GM12878 (cell line): ENCODE measurements around the gene DDX27. TPM values are rescaled to one million over a fixed set of nuclear protein-coding genes. Genes with fewer than 3 reads are reported as not detected.

Experiments used
- ASH2L ChIP-seq: fragments of 300-600, 200-600 bp; sonication (generic); IDR thresholded peaks from 2 replicates; pipeline ENCODE4 v1.6.1; 2017; ENCODE audit warnings: low read depth, mild to moderate bottlenecking, borderline replicate concordance
- ATF3 ChIP-seq: IDR thresholded peaks from 2 replicates; pipeline ENCODE4 v1.6.1; 2011; ENCODE audit warnings: low read depth, mild to moderate bottlenecking, low read length, moderate library complexity, borderline replicate concordance; ENCODE audit errors: extremely low read depth
- BCLAF1 ChIP-seq: fragments of 450-650 bp; IDR thresholded peaks from 2 replicates; pipeline ENCODE4 v1.6.1; 2017; ENCODE audit warnings: antibody characterized with exemption, mild to moderate bottlenecking, moderate library complexity
- ELK1 ChIP-seq: IDR thresholded peaks from 2 replicates; pipeline ENCODE4 v1.6.1; 2012; ENCODE audit warnings: low read depth, low read length, improper control_type of control experiment
- IKZF2 ChIP-seq, 2 experiments: fragments of 450-650 bp; IDR thresholded peaks; 2 replicates each; pipeline ENCODE4 v1.6.1; 2017; ENCODE audit warnings: mild to moderate bottlenecking in 2 of 2, moderate library complexity in 2 of 2
- MAX ChIP-seq: IDR thresholded peaks from 2 replicates; pipeline ENCODE4 v1.6.1; 2012; ENCODE audit warnings: low read depth, low read length, improper control_type of control experiment
- MTA2 ChIP-seq: fragments of 450-650 bp; IDR thresholded peaks from 2 replicates; pipeline ENCODE4 v1.6.1; 2016; ENCODE audit warnings: low read depth, mild to moderate bottlenecking, moderate library complexity
- MYC ChIP-seq: IDR thresholded peaks from 2 replicates; pipeline ENCODE4 v1.6.1; 2011; ENCODE audit warnings: mild to moderate bottlenecking, low read length, moderate library complexity, inconsistent platforms; ENCODE audit not compliant: insufficient read depth, insufficient replicate concordance, insufficient read length, severe bottlenecking
- PKNOX1 ChIP-seq: fragments of 450-650 bp; IDR thresholded peaks from 2 replicates; pipeline ENCODE4 v1.6.1; 2016; ENCODE audit warnings: mild to moderate bottlenecking
- RCOR1 ChIP-seq: conservative IDR thresholded peaks from 2 replicates; pipeline ENCODE4 v1.6.1; 2012; ENCODE audit warnings: low read depth, low read length, improper control_type of control experiment
- SIX5 ChIP-seq: IDR thresholded peaks from 2 replicates; pipeline ENCODE4 v1.6.1; 2011; ENCODE audit warnings: mild to moderate bottlenecking, low read depth, low read length, moderate library complexity; ENCODE audit not compliant: severe bottlenecking
- TCF3 ChIP-seq: IDR thresholded peaks from 2 replicates; pipeline ENCODE4 v1.6.1; 2012; ENCODE audit warnings: low read depth, mild to moderate bottlenecking, low read length, borderline replicate concordance; ENCODE audit not compliant: insufficient read depth
- USF1 ChIP-seq: IDR thresholded peaks from 2 replicates; pipeline ENCODE4 v1.6.1; 2011; ENCODE audit warnings: borderline replicate concordance, low read depth, mild to moderate bottlenecking, moderate library complexity, mixed read lengths, low read length; ENCODE audit not compliant: insufficient read depth; ENCODE audit errors: extremely low read length
- ZBTB11 ChIP-seq: fragments of 450-650 bp; formaldehyde crosslinking; IDR thresholded peaks from 2 replicates; pipeline ENCODE4 v1.5.0; 2022; ENCODE audit warnings: mild to moderate bottlenecking, missing genetic modification characterization
- ZNF217 ChIP-seq: fragments of 450-650 bp; IDR thresholded peaks from 2 replicates; pipeline ENCODE4 v1.6.1; 2017; ENCODE audit warnings: antibody characterized with exemption, mild to moderate bottlenecking
- polyA plus RNA-seq, 11 experiments: library from polyadenylated mRNA; depleted of rRNA in 4 of 11; unstranded in 6 of 11; stranded (reverse) in 5 of 11; fragments of >200 nt; fragmentation: Nextera tagmentation in 4 of 11; fragmentation: Illumina TruSeq in 1 of 11; extraction: Ambion mirVana in 4 of 11; extraction: Trizol in 1 of 11; gene quantifications; 1 replicate in 1 of 11; 2 replicates in 10 of 11; pipeline versions ENCODE4 v1.2.1 to v1.2.3, GENCODE V29; 2011 to 2016; ENCODE audit warnings: inconsistent platforms in 2 of 11, missing spikeins in 2 of 11, low read depth in 1 of 11
- total RNA-seq, 4 experiments: library from RNA; depleted of rRNA in 3 of 4; stranded (reverse); fragments of >200 nt in 3 of 4; fragmentation: Illumina TruSeq in 1 of 4; extraction: Trizol in 1 of 4; gene quantifications; 2 replicates each; pipeline versions ENCODE4 v1.2.1 to v1.2.3, GENCODE V29; 2013 to 2021

Gene DDX27
- total and polyA plus RNA-seq, 10 of the 15 experiments (the other 5 are each of a cell fraction or from before 2014, with no cell fraction given) = 19.8 to 78.8 (median 54.9) TPM

- TF ChIP-seq ASH2L (peak; percentile 73; the same call in 1 of the 2 replicates), USF1 (peak; percentile 17), MTA2 (peak; percentile 24; the same call in 1 of the 2 replicates), IKZF2 (IDR thresholded peaks at IDR 0.05) (peak; percentile 57 to 69), ZNF217 (peak; percentile 74; the same call in 1 of the 2 replicates), BCLAF1 (no peak), MYC (peak; percentile 50), MAX (peak; percentile 87), PKNOX1 (0 out of 2 replicates have a peak, but pooled peaks have one; percentile 8), ELK1 (0 out of 2 replicates have a peak, but pooled peaks have one; percentile 9), SIX5 (peak; percentile 87), TCF3 (peak; percentile 94; the same call in 1 of the 2 replicates), ATF3 (no peak), ZBTB11 (no peak), RCOR1 (no peak)
Observed at GRCh38 chr20:49278036-49278817, 59.0 kb downstream of the DDX27 start, which contains the start of gene ZNFX1 (continued).
